Liver (tissue), 3 donors: ENCODE data around the gene DLAT.

Experiments
- CTCF ChIP-seq: fragments of 150-350 bp; IDR thresholded peaks from 2 replicates; pipeline ENCODE4 v1.5.1; 2017; ENCODE audit warnings: improper control_type of control experiment, low read depth, low read length; ENCODE audit not compliant: missing input control
- JUND ChIP-seq, 2 donors: IDR thresholded peaks; 2 replicates each; pipeline ENCODE4 v1.6.1; 2016; ENCODE audit warnings: antibody characterized with exemption in 2 of 2
- RAD21 ChIP-seq, 2 donors: IDR thresholded peaks; 2 replicates each; pipeline ENCODE4 v1.6.1; 2016; ENCODE audit warnings: antibody characterized with exemption in 2 of 2, mild to moderate bottlenecking in 2 of 2
- SP1 ChIP-seq: IDR thresholded peaks from 2 replicates; pipeline ENCODE4 v1.6.1; 2018; ENCODE audit warnings: antibody characterized with exemption, mild to moderate bottlenecking
- YY1 ChIP-seq: IDR thresholded peaks from 2 replicates; pipeline ENCODE4 v1.6.1; 2016; ENCODE audit warnings: antibody characterized with exemption, mild to moderate bottlenecking
- TF ChIP-seq, protein P1 (sequence below): IDR thresholded peaks from 2 replicates; pipeline ENCODE4 v1.6.1; 2016; ENCODE audit warnings: antibody characterized with exemption
- TF ChIP-seq, protein P2 (sequence below): IDR thresholded peaks from 2 replicates; pipeline ENCODE4 v1.6.1; 2016; ENCODE audit warnings: antibody characterized with exemption
- TF ChIP-seq, protein P3 (sequence below): IDR thresholded peaks from 2 replicates; pipeline ENCODE4 v1.6.1; 2016; ENCODE audit warnings: antibody characterized with exemption
- donor health status: healthy.
- donor health status: healthy.

- TF ChIP-seq CTCF (no peak), RAD21 (IDR thresholded peaks at IDR 0.05) (no peak), SP1 (no peak), YY1 (no peak), JUND (IDR thresholded peaks at IDR 0.05) (no peak)
- TF ChIP-seq, protein P1, sequence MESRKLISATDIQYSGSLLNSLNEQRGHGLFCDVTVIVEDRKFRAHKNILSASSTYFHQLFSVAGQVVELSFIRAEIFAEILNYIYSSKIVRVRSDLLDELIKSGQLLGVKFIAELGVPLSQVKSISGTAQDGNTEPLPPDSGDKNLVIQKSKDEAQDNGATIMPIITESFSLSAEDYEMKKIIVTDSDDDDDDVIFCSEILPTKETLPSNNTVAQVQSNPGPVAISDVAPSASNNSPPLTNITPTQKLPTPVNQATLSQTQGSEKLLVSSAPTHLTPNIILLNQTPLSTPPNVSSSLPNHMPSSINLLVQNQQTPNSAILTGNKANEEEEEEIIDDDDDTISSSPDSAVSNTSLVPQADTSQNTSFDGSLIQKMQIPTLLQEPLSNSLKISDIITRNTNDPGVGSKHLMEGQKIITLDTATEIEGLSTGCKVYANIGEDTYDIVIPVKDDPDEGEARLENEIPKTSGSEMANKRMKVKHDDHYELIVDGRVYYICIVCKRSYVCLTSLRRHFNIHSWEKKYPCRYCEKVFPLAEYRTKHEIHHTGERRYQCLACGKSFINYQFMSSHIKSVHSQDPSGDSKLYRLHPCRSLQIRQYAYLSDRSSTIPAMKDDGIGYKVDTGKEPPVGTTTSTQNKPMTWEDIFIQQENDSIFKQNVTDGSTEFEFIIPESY: no peak
- TF ChIP-seq, protein P2, sequence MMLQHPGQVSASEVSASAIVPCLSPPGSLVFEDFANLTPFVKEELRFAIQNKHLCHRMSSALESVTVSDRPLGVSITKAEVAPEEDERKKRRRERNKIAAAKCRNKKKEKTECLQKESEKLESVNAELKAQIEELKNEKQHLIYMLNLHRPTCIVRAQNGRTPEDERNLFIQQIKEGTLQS: no peak
- TF ChIP-seq, protein P3, sequence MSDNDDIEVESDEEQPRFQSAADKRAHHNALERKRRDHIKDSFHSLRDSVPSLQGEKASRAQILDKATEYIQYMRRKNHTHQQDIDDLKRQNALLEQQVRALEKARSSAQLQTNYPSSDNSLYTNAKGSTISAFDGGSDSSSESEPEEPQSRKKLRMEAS: no peak
Measured at GRCh38 chr11:112087212-112087611, 62.0 kb downstream of the DLAT start.
